SK-N-SH (cell line): ENCODE measurements around the gene YTHDC2.

Experiments used
- CTCF ChIP-seq: fragments of 200-600 bp; sonication (generic); IDR thresholded peaks from 2 replicates; pipeline ENCODE4 v1.6.1; 2017; ENCODE audit warnings: antibody characterized with exemption, mild to moderate bottlenecking, moderate library complexity
- ELF1 ChIP-seq: IDR thresholded peaks from 2 replicates; pipeline ENCODE4 v1.4.0; 2012
- EZH2phosphoT487 ChIP-seq: fragments of 200-600 bp; sonication (generic); IDR thresholded peaks from 2 replicates; pipeline ENCODE4 v1.6.1; 2017; ENCODE audit warnings: low read depth, mixed run types, mild to moderate bottlenecking, antibody characterized with exemption, moderate library complexity, borderline replicate concordance
- JUND ChIP-seq: IDR thresholded peaks from 2 replicates; pipeline ENCODE4 v1.4.0; 2012
- MAX ChIP-seq: IDR thresholded peaks from 2 replicates; pipeline ENCODE4 v1.4.0; 2012; ENCODE audit warnings: low read depth
- MEF2A ChIP-seq: IDR thresholded peaks from 2 replicates; pipeline ENCODE4 v1.4.0; 2012; ENCODE audit warnings: low read depth, borderline replicate concordance
- MXI1 ChIP-seq: IDR thresholded peaks from 2 replicates; pipeline ENCODE4 v1.6.1; 2012; ENCODE audit warnings: mild to moderate bottlenecking, low read depth, low read length, improper control_type of control experiment
- POLR2AphosphoS5 ChIP-seq: IDR thresholded peaks from 2 replicates; pipeline ENCODE4 v1.6.1; 2012; ENCODE audit warnings: low read depth, low read length
- RCOR1 ChIP-seq: fragments of 150-350 bp; IDR thresholded peaks from 2 replicates; pipeline ENCODE4 v1.6.1; 2017; ENCODE audit warnings: antibody characterized with exemption, low read length
- SIN3A ChIP-seq: IDR thresholded peaks from 2 replicates; pipeline ENCODE4 v1.6.1; 2012; ENCODE audit warnings: low read depth, mild to moderate bottlenecking, low read length, moderate library complexity, borderline replicate concordance
- USF2 ChIP-seq: fragments of 150-350 bp; IDR thresholded peaks from 2 replicates; pipeline ENCODE4 v1.6.1; 2017; ENCODE audit warnings: antibody characterized with exemption, low read length, low read depth, borderline replicate concordance
- YY1 ChIP-seq: IDR thresholded peaks from 2 replicates; pipeline ENCODE4 v1.4.0; 2012; ENCODE audit warnings: low read depth, mild to moderate bottlenecking
- ZBTB33 ChIP-seq: IDR thresholded peaks from 2 replicates; pipeline ENCODE4 v1.4.0; 2012; ENCODE audit warnings: low read depth, borderline replicate concordance

GRCh38 chr5:113520899-113521298 lies 7.4 kb downstream of the YTHDC2 start:
- no peak for TF ChIP-seq USF2
- no peak for TF ChIP-seq MXI1
- TF ChIP-seq EZH2phosphoT487, result no peak
- TF ChIP-seq MEF2A, result no peak
- no peak for TF ChIP-seq JUND
- no peak for TF ChIP-seq CTCF
- no peak for TF ChIP-seq POLR2AphosphoS5
- TF ChIP-seq RCOR1, result no peak
- no peak for TF ChIP-seq ELF1
- no peak for TF ChIP-seq ZBTB33
- no peak for TF ChIP-seq MAX
- TF ChIP-seq SIN3A, result no peak
- TF ChIP-seq YY1, result no peak
